Measurements from ENCODE around the gene POLR2E.

POLR2E gene

DNA sequence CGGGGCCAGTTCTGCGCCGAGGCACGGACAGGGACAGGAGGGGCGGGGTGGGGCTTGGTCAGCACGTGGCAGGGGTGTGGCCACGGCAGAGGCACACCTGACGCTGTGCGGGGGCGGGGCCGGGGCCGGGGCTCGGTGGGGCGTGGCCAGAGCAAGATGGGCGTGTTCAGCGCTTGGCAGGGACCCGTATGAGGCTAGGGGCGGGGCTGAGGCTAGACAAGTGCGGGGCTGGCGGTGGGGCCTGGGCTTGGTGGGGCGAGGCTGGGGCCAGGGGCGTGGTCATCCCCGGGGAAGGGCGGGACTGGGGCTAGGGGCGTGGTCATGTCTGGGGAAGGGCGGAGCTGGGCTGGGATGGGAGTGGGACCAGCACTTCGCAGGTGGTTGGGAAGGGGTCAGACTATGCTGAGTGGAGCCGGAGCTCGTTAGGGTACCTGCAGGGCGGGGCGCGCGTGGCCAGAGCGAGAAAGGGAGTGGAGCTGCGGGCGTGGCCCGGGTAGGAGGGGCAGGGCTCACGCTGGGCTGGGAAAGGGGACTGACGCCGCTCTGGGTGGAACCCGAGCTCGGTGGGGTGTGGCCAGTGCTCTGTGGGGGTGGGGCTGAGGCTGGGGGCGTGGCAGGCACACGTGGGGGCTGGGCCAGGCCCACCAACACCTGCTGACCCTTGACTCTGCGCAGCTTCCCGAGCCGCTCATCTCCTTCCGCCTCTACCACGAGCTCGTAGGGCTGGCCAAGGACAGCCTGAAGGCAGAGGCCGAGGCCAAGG is 12.8 kb downstream of the POLR2E start:
- H3K4me3 ChIP-seq (ENCODE audit: low read length) = no peak overlapping the region
- DNase-seq (ENCODE audit: low read depth) = no peak
- TF ChIP-seq, protein P1, sequence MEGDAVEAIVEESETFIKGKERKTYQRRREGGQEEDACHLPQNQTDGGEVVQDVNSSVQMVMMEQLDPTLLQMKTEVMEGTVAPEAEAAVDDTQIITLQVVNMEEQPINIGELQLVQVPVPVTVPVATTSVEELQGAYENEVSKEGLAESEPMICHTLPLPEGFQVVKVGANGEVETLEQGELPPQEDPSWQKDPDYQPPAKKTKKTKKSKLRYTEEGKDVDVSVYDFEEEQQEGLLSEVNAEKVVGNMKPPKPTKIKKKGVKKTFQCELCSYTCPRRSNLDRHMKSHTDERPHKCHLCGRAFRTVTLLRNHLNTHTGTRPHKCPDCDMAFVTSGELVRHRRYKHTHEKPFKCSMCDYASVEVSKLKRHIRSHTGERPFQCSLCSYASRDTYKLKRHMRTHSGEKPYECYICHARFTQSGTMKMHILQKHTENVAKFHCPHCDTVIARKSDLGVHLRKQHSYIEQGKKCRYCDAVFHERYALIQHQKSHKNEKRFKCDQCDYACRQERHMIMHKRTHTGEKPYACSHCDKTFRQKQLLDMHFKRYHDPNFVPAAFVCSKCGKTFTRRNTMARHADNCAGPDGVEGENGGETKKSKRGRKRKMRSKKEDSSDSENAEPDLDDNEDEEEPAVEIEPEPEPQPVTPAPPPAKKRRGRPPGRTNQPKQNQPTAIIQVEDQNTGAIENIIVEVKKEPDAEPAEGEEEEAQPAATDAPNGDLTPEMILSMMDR (conservative IDR thresholded peaks at IDR 0.05; ENCODE audit: low read length) = no peak

DNA sequence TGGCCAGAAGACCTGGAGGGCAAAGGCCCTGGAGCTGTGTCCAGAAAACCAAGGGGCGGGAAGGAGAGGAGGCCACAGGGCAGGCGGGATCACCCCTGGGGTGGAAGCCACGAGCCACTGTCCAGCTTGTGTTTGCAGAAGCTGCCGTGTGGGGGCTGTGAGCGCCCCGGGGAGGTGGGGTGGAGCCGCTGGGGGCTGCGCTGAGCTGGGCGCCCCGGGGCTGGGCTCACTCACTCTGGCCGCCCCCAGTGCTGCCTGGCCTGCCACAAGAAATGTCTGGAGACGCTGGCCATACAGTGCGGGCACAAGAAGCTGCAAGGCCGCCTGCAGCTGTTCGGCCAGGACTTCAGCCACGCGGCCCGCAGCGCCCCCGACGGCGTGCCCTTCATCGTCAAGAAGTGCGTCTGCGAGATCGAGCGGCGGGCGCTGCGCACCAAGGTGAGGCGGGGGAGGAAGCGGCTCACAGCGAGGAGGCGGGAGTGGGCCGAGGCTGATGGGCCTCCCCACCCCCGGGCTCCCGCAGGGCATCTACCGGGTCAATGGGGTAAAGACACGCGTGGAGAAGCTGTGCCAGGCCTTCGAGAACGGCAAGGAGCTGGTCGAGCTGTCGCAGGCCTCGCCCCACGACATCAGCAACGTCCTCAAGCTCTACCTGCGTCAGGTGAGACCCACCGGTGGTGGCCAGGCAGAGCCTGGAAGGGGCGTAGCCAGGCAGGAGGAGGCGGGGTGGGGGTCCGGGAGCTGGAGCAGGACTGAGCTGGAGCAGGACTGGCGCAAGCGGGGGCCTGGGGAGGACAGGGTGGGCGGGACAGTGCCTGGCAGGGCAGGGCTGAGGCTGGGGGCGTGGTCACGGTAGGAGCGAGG is 13.6 kb downstream of the POLR2E start:
- H3K4me3 ChIP-seq (ENCODE audit: low read length) = no peak overlapping the region
- TF ChIP-seq, protein P1 (conservative IDR thresholded peaks at IDR 0.05; ENCODE audit: low read length) = no peak
- no peak for DNase-seq (ENCODE audit: low read depth)

DNA sequence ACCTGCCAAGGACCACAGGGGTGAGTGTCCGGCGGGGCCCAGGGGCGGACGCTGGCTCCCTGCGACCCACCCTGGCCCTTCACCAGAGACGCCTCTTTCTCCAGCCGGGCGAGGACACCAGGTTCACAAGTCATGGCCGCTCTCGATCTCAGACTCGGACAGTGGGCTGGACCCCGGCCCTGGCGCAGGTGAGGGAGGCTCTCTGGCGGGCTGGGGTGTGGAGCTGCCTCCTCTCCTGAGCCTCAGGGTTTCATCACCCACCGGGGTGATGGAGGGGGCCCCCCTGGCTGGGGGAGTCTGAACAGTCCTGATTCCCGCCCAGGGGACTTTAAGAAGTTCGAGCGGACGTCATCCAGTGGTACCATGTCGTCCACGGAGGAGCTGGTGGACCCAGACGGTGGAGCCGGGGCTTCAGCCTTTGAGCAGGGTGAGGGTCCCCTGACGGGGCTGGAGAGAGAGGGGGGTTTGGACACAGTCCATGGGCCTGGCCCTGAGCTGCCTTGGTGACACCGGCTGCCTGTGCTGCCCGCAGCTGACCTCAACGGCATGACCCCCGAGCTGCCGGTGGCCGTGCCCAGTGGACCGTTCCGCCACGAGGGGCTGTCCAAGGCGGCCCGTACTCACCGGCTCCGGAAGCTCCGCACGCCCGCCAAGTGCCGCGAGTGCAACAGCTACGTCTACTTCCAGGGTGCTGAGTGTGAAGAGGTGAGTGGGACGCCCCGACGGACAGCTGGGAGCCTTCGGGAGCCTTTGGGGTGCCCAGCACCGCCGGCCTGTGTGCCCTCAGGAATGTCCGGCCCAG is 14.6 kb downstream of the POLR2E start:
- no peak for DNase-seq (ENCODE audit: low read depth)
- H3K4me3 ChIP-seq (ENCODE audit: low read length) = no peak overlapping the region
- TF ChIP-seq, protein P1 (conservative IDR thresholded peaks at IDR 0.05; ENCODE audit: low read length) = no peak

DNA sequence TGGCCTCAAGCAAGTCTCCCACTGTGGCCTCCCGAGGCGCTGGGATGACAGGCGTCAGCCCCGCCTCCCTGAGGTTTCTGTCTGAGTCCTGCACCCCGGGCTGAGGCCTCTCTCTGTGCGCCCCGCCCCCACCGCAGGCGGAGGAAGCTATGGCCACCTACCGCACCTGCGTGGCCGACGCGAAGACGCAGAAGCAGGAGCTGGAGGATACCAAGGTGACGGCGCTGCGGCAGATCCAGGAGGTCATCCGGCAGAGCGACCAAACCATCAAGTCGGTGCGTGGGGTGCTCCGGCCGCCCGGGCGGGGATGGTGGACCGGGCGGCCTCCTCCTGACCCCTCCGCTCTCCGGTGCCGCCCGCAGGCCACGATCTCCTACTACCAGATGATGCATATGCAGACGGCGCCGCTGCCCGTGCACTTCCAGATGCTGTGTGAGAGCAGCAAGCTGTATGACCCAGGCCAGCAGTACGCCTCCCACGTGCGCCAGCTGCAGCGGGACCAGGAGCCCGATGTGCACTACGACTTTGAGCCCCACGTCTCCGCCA is 15.5 kb downstream of the POLR2E start:
- no peak for DNase-seq (ENCODE audit: low read depth)
- TF ChIP-seq, protein P1 (conservative IDR thresholded peaks at IDR 0.05; ENCODE audit: low read length) = no peak
- H3K4me3 ChIP-seq (ENCODE audit: low read length) = no peak overlapping the region

DNA sequence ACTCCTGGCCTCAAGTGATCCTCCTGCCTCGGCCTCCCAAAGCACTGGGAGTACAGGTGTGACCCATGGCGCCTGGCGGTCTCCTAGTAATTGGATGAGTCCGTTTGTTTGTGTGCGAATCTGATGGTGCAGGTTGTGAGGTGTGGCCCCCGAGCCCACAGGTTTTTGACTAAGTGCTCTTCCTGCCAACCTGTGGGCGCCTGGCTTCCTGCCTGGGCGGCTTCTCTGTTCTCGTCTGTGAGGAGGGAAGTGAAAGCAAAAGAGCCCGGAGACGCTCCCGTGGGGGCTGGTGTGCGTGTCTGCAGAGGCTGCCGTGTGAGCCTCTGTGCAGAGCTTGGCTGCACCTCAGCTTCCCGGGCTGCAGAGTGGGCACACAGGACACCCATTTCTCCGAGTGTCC is 18.2 kb downstream of the POLR2E start:
- no peak for DNase-seq (ENCODE audit: low read depth)
- TF ChIP-seq, protein P1 (conservative IDR thresholded peaks at IDR 0.05; ENCODE audit: low read length) = no peak
- no peak overlapping the region for H3K4me3 ChIP-seq (ENCODE audit: low read length)

DNA sequence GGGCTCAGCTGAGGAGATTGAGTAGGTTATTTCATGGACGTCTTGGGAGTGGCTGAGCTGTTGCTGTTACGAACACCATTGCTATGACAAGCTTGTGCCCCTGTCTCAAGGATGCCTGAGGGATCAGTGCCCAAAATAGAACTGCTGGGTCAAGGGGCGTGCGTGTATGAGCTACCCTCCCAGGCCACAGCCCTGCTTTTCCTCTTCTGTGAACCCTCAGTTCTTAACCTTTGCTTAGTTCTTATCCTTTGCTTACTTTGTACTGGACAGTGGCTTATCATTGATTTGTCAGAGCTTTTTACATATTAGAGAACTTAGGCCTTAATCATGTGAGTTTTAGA is 19.2 kb downstream of the POLR2E start:
- DNase-seq (ENCODE audit: low read depth) = no peak
- no peak overlapping the region for H3K4me3 ChIP-seq (ENCODE audit: low read length)
- TF ChIP-seq, protein P1 (conservative IDR thresholded peaks at IDR 0.05; ENCODE audit: low read length) = no peak

Measured in AG10803 (cell line).